CD14-positive monocyte (primary cell): ENCODE results near the gene THAP3. TPM values are rescaled to one million over a fixed set of nuclear protein-coding genes. Genes with fewer than 3 reads are reported as not detected.

Experiments used
- DNase-seq, 3 donors: peaks; one replicate each; pipeline ENCODE4 v3.0.0-alpha.2; 2011 to 2022
- H2AFZ ChIP-seq: 2 replicates; pipeline ENCODE4 v1.6.0; 2012; ENCODE audit warnings: mild to moderate bottlenecking, low read depth, low read length, inconsistent platforms; ENCODE audit not compliant: insufficient read depth, poor library complexity, severe bottlenecking
- H3K27ac ChIP-seq, 2 donors: 1 replicate in 1 of 2; 2 replicates in 1 of 2; pipeline ENCODE4 v1.5.1; 2012 to 2013; ENCODE audit warnings: low read length in 2 of 2, control low read depth in 1 of 2, inconsistent platforms in 1 of 2, low read depth in 1 of 2, mild to moderate bottlenecking in 1 of 2
- H3K27me3 ChIP-seq, 2 donors: one replicate each; pipeline versions ENCODE4 v1.6.0 to v1.6.1; 2011 to 2013; ENCODE audit warnings: low read length in 2 of 2; ENCODE audit not compliant: control insufficient read depth in 2 of 2, insufficient read depth in 2 of 2
- H3K36me3 ChIP-seq, 2 donors: replicated peaks in 1 of 2; 1 replicate in 1 of 2; 2 replicates in 1 of 2; pipeline versions ENCODE4 v1.5.1 to v1.6.1; 2012 to 2013; ENCODE audit warnings: low read length in 2 of 2, control low read depth in 1 of 2, inconsistent platforms in 1 of 2, mild to moderate bottlenecking in 1 of 2; ENCODE audit not compliant: insufficient read depth in 2 of 2, control insufficient read depth in 1 of 2
- H3K4me1 ChIP-seq, 2 donors: 1 replicate in 1 of 2; 2 replicates in 1 of 2; pipeline versions ENCODE4 v1.5.1 to v1.6.1; 2012 to 2013; ENCODE audit warnings: low read length in 2 of 2, control low read depth in 1 of 2, inconsistent platforms in 1 of 2, mild to moderate bottlenecking in 1 of 2, moderate library complexity in 1 of 2; ENCODE audit not compliant: insufficient read depth in 2 of 2, control insufficient read depth in 1 of 2
- H3K4me2 ChIP-seq: replicated peaks from 2 replicates; pipeline ENCODE3; 2012; ENCODE audit warnings: low read length, moderate library complexity, mild to moderate bottlenecking; ENCODE audit not compliant: poor library complexity, severe bottlenecking; ENCODE audit errors: extremely low read depth
- H3K4me3 ChIP-seq, 3 experiments: fragments of 200-600 bp in 1 of 3; sonication (generic) in 1 of 3; replicated peaks in 1 of 3; 1 replicate in 2 of 3; 2 replicates in 1 of 3; pipeline ENCODE4 v1.5.1; 2011 to 2013; ENCODE audit warnings: low read length in 3 of 3, mild to moderate bottlenecking in 3 of 3, control low read depth in 2 of 3, low read depth in 2 of 3, inconsistent platforms in 1 of 3, moderate library complexity in 1 of 3
- H3K79me2 ChIP-seq: 2 replicates; pipeline ENCODE4 v1.6.0; 2012; ENCODE audit warnings: mild to moderate bottlenecking, control low read depth, inconsistent platforms, low read length, moderate library complexity; ENCODE audit not compliant: insufficient read depth
- H3K9ac ChIP-seq: 2 replicates; pipeline ENCODE4 v1.6.0; 2017; ENCODE audit warnings: low read length, mild to moderate bottlenecking; ENCODE audit not compliant: insufficient read depth, poor library complexity, severe bottlenecking
- H3K9me3 ChIP-seq, 2 donors: replicated peaks in 1 of 2; 1 replicate in 1 of 2; 2 replicates in 1 of 2; pipeline versions ENCODE4 v1.5.1 to v1.6.1; 2012 to 2013; ENCODE audit warnings: low read length in 2 of 2, control low read depth in 1 of 2; ENCODE audit not compliant: control insufficient read depth in 1 of 2, insufficient read depth in 1 of 2
- H4K20me1 ChIP-seq: 2 replicates; pipeline ENCODE4 v1.6.0; 2012; ENCODE audit warnings: mild to moderate bottlenecking, low read length, control low read depth, moderate library complexity; ENCODE audit not compliant: insufficient read depth
- H3K27ac Mint-ChIP-seq, 7 donors: one replicate each; pipeline ENCODE4 v1.8.0; 2020; ENCODE audit warnings: mild to moderate bottlenecking in 7 of 7, mixed read lengths in 7 of 7, moderate library complexity in 6 of 7, inconsistent platforms in 2 of 7
- H3K27me3 Mint-ChIP-seq, 3 donors: one replicate each; pipeline ENCODE4 v1.8.0; 2021 to 2022; ENCODE audit warnings: low read depth in 3 of 3, mild to moderate bottlenecking in 3 of 3, mixed read lengths in 3 of 3, moderate library complexity in 3 of 3, inconsistent platforms in 1 of 3
- H3K36me3 Mint-ChIP-seq, 2 donors: one replicate each; pipeline ENCODE4 v1.8.0; 2020; ENCODE audit warnings: mixed read lengths in 2 of 2, inconsistent platforms in 1 of 2, mild to moderate bottlenecking in 1 of 2
- H3K4me1 Mint-ChIP-seq: one replicate; pipeline ENCODE4 v1.8.0; 2020; ENCODE audit warnings: mild to moderate bottlenecking, mixed read lengths
- H3K4me3 Mint-ChIP-seq, 2 donors: one replicate each; pipeline ENCODE4 v1.8.0; 2020; ENCODE audit warnings: mild to moderate bottlenecking in 2 of 2, mixed read lengths in 2 of 2, moderate library complexity in 1 of 2
- H3K9me3 Mint-ChIP-seq, 7 donors: one replicate each; pipeline ENCODE4 v1.8.0; 2020 to 2022; ENCODE audit warnings: mixed read lengths in 7 of 7, mild to moderate bottlenecking in 6 of 7, moderate library complexity in 6 of 7, inconsistent platforms in 2 of 7
- CTCF ChIP-seq: fragments of 200-600 bp; IDR thresholded peaks from one replicate; pipeline ENCODE4 v1.8.0; 2022; ENCODE audit warnings: antibody characterized with exemption, mild to moderate bottlenecking
- WGBS: methylation state at CpG from one replicate; pipeline ENCODE4 v1.1.5; 2013; ENCODE audit warnings: missing lambda C conversion rate; ENCODE audit not compliant: insufficient coverage; 5-methylcytosine and 5-hydroxymethylcytosine counted together
- intact Hi-C, 2 donors: fragments of 100-400 bp; cut with micrococcal nuclease; formaldehyde crosslinking; loops; one replicate each; pipeline versions ENCODE4 v1.15.0 to v1.15.1; 2023
- polyA plus RNA-seq, 3 donors: library from polyadenylated mRNA; depleted of rRNA in 1 of 3; unstranded in 2 of 3; stranded (reverse) in 1 of 3; fragments of 300-500 nt in 2 of 3; fragments of >200 nt in 1 of 3; fragmentation: Illumina TruSeq in 2 of 3; gene quantifications; 1 replicate in 2 of 3; 2 replicates in 1 of 3; pipeline ENCODE4 v1.2.3, GENCODE V29; 2012 to 2021

THAP3 gene
- polyA plus RNA-seq, 3 donors = 10.3 to 12.8 (median 10.3) TPM

- Mint-ChIP-seq H3K27ac (peak overlapping the region in 1 of 7 donors; percentile 35), H3K27me3 (peaks cover 0 to 2% (median 0%) of the 10 kb centered on the region in 3 donors), H3K36me3 (peaks cover 39 to 59% of the 10 kb centered on the region in 2 donors), H3K4me3 (no peak overlapping the region), H3K9me3 (no peaks in the 10 kb centered on the region), H3K4me1 (peaks cover 19% of the 10 kb centered on the region)
- peaks cover 14 to 17% of the 10 kb centered on the region in 2 donors for H3K4me1 ChIP-seq
- TF ChIP-seq CTCF = no peak
- H3K36me3 ChIP-seq = peaks cover 23 to 46% of the 10 kb centered on the region in 2 donors
- H3K9ac ChIP-seq = no peak overlapping the region
- H3K4me2 ChIP-seq = no peak overlapping the region
- no peak for DNase-seq
- intact Hi-C loops = loop anchor here in 1 of 2 donors (5.0 to 10.0 kb wide), 2 partner anchors 65 to 162 kb away; partner anchors contain the start of genes CAMTA1 and TAS1R1
- 100% methylated on average over 7 of the region's 10 CpGs for WGBS
- H3K79me2 ChIP-seq = peaks cover 25% of the 10 kb centered on the region
- peaks cover 8% of the 10 kb centered on the region for H4K20me1 ChIP-seq
- no peak overlapping the region for H3K27ac ChIP-seq
- no peak overlapping the region for H3K4me3 ChIP-seq
- H3K9me3 ChIP-seq = no peaks in the 10 kb centered on the region
- H3K27me3 ChIP-seq = no peaks in the 10 kb centered on the region
- H2AFZ ChIP-seq = no peak overlapping the region
Measured at GRCh38 chr1:6622396-6623152, 2.1 kb upstream of the THAP3 start.

- Histone ChIP-seq H3K9ac (no peak overlapping the region), H3K27me3 (no peaks in the 10 kb centered on the region), H3K4me2 (no peak overlapping the region), H3K4me1 (peaks cover 14 to 17% of the 10 kb centered on the region in 2 donors), H3K9me3 (no peaks in the 10 kb centered on the region), H4K20me1 (peaks cover 17% of the 10 kb centered on the region), H3K79me2 (peaks cover 24% of the 10 kb centered on the region), H3K36me3 (peaks cover 32 to 54% of the 10 kb centered on the region in 2 donors), H2AFZ (no peak overlapping the region), H3K27ac (no peak overlapping the region), H3K4me3 (no peak overlapping the region)
- H3K36me3 Mint-ChIP-seq = peaks cover 44 to 62% of the 10 kb centered on the region in 2 donors
- 97% methylated on average over 12 of the region's 14 CpGs for WGBS
- intact Hi-C loops = loop anchor here in 1 of 2 donors (5.0 to 10.0 kb wide), 2 partner anchors 66 to 161 kb away; partner anchors contain the start of genes CAMTA1 and TAS1R1
- peaks cover 0 to 2% (median 0%) of the 10 kb centered on the region in 3 donors for H3K27me3 Mint-ChIP-seq
- H3K27ac Mint-ChIP-seq = peak overlapping the region in 2 of 7 donors; percentile 35
- no peak overlapping the region for H3K4me3 Mint-ChIP-seq
- peaks cover 20% of the 10 kb centered on the region for H3K4me1 Mint-ChIP-seq
- no peak for TF ChIP-seq CTCF
- DNase-seq = no peak
- no peaks in the 10 kb centered on the region for H3K9me3 Mint-ChIP-seq
Measured at GRCh38 chr1:6623269-6623965, 1.3 kb upstream of the THAP3 start.
